ENCODE data around the gene NNMT.

The NNMT gene

DNA sequence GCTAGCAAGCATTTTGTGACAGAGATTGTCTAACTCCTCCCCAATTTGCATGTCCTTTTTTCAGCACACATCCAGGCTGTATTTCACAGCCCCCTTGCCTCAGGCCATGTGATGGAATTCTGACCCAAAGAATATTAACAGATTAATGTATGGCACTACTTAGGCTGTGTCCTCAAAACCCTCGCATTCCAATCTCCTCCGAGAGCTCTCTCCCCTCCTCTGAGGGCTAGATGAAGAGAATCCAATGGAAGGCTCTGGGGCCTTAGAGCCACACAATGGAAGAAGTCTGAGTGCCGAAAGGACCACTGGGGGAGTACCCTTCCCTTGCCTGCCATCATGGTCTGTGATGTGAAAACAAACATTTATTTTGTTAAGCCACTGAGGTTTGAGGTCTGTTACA lies 13.7 kb upstream of the NNMT start:
- Mint-ChIP-seq H3K27ac (no peak overlapping the region), H3K4me1 (no peaks in the 10 kb centered on the region), H3K36me3 (ENCODE audit: low read depth) (no peaks in the 10 kb centered on the region), H3K4me3 (no peak overlapping the region), H3K27me3 (ENCODE audit: low read depth) (peaks cover 34% of the 10 kb centered on the region), H3K9me3 (no peaks in the 10 kb centered on the region)
- TF ChIP-seq, protein P1, sequence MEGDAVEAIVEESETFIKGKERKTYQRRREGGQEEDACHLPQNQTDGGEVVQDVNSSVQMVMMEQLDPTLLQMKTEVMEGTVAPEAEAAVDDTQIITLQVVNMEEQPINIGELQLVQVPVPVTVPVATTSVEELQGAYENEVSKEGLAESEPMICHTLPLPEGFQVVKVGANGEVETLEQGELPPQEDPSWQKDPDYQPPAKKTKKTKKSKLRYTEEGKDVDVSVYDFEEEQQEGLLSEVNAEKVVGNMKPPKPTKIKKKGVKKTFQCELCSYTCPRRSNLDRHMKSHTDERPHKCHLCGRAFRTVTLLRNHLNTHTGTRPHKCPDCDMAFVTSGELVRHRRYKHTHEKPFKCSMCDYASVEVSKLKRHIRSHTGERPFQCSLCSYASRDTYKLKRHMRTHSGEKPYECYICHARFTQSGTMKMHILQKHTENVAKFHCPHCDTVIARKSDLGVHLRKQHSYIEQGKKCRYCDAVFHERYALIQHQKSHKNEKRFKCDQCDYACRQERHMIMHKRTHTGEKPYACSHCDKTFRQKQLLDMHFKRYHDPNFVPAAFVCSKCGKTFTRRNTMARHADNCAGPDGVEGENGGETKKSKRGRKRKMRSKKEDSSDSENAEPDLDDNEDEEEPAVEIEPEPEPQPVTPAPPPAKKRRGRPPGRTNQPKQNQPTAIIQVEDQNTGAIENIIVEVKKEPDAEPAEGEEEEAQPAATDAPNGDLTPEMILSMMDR (IDR thresholded peaks at IDR 0.05; ENCODE audit: unreplicated experiment in 3 of 3) = no peak

DNA sequence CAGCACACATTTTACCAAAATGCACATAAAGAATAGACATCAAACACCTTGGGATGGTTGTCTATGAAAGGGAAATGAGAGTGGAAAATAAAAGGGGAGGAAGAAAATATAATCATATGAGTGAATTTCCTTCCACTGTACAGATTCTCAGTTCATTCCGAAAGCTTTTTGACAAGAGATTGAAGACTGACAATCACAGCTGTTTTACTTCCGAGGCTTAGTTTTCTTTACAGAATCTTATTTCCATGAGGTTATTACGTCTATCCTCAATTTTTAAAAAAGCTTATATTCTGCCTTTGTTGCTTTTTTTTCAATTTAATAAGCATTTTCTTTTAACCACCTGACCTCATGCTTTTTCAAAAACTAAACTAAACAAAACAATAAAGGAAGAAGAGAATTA lies 12.8 kb upstream of the NNMT start:
- TF ChIP-seq, protein P1 (IDR thresholded peaks at IDR 0.05; ENCODE audit: unreplicated experiment in 3 of 3) = no peak
- Mint-ChIP-seq H3K36me3 (ENCODE audit: low read depth) (no peaks in the 10 kb centered on the region), H3K4me1 (no peaks in the 10 kb centered on the region), H3K27me3 (ENCODE audit: low read depth) (peaks cover 25% of the 10 kb centered on the region), H3K4me3 (no peak overlapping the region), H3K27ac (no peak overlapping the region), H3K9me3 (no peaks in the 10 kb centered on the region)

DNA sequence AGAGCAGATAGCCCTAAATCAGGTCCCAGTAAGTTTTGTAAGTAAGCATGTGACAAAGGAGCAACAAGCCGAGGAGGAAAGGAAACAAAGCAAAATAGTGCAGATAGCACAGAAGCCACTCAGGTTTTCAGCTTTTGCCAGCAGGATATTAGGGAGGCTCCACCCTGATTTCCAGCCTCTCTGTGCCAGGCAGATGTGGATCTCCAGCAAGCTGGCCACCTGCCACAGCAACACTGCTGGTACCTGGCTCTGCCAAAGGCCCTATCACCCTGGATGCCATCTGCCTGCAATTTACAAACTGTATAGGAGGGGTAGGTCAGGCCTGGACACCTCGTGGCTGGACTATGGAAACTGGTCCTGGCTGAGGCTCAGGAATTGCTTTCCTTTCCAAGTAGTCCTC lies 12.2 kb upstream of the NNMT start:
- Mint-ChIP-seq H3K36me3 (ENCODE audit: low read depth) (no peaks in the 10 kb centered on the region), H3K4me1 (no peaks in the 10 kb centered on the region), H3K27me3 (ENCODE audit: low read depth) (peaks cover 19% of the 10 kb centered on the region), H3K27ac (no peak overlapping the region), H3K4me3 (no peak overlapping the region), H3K9me3 (no peaks in the 10 kb centered on the region)
- TF ChIP-seq, protein P1 (IDR thresholded peaks at IDR 0.05; ENCODE audit: unreplicated experiment in 3 of 3) = no peak

DNA sequence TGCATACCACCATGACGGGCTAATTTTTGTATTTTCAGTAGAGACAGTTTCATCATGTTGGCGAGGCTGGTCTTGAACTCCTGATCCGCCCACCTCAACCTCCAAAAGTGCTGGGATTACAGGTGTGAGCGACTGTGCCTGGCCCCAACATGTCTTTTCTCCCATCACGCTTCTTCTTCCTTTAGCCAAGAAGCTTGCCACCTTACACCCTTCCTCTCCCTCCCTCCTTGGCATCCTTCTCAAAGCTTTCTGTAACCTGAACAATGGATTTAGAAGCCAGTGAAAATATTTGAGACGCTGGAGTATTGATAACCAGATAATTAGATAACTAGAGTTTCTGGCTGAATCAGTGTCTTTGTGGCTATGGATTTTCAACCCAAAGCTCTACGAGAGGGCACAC lies 11.3 kb upstream of the NNMT start:
- H3K27me3 Mint-ChIP-seq (ENCODE audit: low read depth) = peaks cover 10% of the 10 kb centered on the region
- no peaks in the 10 kb centered on the region for H3K36me3 Mint-ChIP-seq (ENCODE audit: low read depth)
- H3K4me1 Mint-ChIP-seq = no peaks in the 10 kb centered on the region
- no peak overlapping the region for H3K27ac Mint-ChIP-seq
- H3K4me3 Mint-ChIP-seq = no peak overlapping the region
- H3K9me3 Mint-ChIP-seq = no peaks in the 10 kb centered on the region
- TF ChIP-seq, protein P1 (IDR thresholded peaks at IDR 0.05; ENCODE audit: unreplicated experiment in 3 of 3) = no peak

DNA sequence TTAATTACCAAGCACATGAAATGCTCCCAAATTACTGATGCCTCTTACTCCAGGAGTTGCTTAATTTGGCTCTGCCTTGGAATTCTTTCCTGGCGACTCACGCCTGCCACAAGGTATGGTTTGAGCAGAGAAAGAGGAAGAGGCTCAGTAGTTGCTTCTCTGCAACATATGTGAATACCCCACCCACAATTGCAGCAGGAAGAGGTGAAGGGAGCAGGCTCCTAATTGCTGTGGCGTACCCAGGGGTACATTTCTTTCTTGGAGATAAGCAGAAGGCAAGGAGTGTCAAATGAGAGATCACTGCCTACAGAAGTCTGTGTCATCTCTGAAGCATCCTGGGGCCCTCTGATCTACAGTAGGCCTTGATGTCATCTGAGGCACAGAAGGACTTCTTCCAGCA lies 10.6 kb upstream of the NNMT start:
- H3K27me3 Mint-ChIP-seq (ENCODE audit: low read depth) = peaks cover 7% of the 10 kb centered on the region
- no peaks in the 10 kb centered on the region for H3K9me3 Mint-ChIP-seq
- no peaks in the 10 kb centered on the region for H3K4me1 Mint-ChIP-seq
- no peak overlapping the region for H3K4me3 Mint-ChIP-seq
- H3K27ac Mint-ChIP-seq = no peak overlapping the region
- H3K36me3 Mint-ChIP-seq (ENCODE audit: low read depth) = no peaks in the 10 kb centered on the region
- TF ChIP-seq, protein P1 (IDR thresholded peaks at IDR 0.05; ENCODE audit: unreplicated experiment in 3 of 3) = no peak

DNA sequence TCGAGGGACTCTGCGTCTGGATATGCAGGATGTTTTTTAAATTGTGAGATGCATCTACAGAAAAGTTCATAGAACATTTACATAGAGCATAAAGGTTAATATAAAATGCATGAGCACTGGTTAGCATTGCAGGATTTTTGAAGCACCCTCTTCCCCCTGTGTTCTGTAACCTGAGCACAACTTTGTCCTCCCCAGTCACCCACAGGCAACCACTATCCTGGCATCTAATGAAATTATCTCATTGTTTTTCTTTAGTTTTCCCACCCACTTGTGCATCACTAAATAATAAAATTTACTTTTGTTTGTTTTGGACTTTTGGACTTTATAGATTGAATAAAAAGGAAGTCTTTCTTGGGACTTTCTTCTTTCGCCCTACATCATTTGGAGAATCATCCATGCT lies 10.0 kb upstream of the NNMT start:
- H3K4me3 Mint-ChIP-seq = no peak overlapping the region
- no peaks in the 10 kb centered on the region for H3K36me3 Mint-ChIP-seq (ENCODE audit: low read depth)
- peaks cover 1% of the 10 kb centered on the region for H3K9me3 Mint-ChIP-seq
- H3K27me3 Mint-ChIP-seq (ENCODE audit: low read depth) = peaks cover 6% of the 10 kb centered on the region
- H3K4me1 Mint-ChIP-seq = peaks cover 3% of the 10 kb centered on the region
- H3K27ac Mint-ChIP-seq = no peak overlapping the region
- TF ChIP-seq, protein P1 (IDR thresholded peaks at IDR 0.05; ENCODE audit: unreplicated experiment in 3 of 3) = no peak

Measured in nephron (organoid).